GM19240 (cell line): ENCODE measurements around the gene HTR1D.

Source experiments
- DNase-seq: peaks from one replicate; pipeline ENCODE4 v3.0.0; 2011; ENCODE audit warnings: low spot score; ENCODE audit not compliant: insufficient read length

HTR1D gene

GRCh38 chr1:23152966-23153684 is 64.2 kb downstream of the HTR1D start:
- no peak for DNase-seq

DNA sequence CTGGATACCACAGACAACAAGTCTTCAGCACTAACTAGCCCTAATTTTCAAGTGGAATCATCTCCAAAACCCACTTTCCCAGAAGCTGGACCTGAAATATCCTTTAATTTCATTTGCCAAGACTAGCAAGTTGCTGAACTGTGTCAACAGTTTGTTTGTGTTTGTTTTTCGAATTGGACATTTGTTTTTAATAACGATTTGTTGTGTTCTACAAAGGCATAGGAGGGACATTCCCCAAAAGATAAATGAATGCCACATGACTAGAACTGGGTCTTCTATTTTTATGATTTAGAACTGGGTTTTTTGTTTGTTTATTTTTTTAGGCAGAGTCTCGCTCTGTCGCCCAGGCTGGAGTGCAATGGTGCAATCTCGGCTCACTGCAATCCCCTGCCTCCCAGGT is 66.6 kb downstream of the HTR1D start:
- no peak for DNase-seq

DNA sequence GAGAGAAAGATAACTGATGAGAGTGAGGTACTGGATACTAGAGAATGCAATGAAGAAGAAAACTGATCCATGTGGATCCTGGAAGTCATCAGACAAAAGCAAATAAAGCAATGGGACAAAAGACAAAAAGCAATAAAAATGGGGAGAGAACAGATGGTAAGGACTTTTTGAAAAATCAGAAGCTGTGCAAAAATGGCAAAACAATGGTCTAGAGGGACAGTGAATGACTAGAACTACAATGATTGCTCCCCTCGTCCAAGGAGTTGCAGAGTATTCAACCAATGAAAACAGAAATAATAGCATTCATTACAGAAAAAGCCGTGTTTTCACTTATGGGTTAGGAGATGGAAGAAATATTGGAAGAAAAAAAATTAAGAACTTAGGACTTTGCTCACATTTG is 67.2 kb downstream of the HTR1D start:
- no peak for DNase-seq

DNA sequence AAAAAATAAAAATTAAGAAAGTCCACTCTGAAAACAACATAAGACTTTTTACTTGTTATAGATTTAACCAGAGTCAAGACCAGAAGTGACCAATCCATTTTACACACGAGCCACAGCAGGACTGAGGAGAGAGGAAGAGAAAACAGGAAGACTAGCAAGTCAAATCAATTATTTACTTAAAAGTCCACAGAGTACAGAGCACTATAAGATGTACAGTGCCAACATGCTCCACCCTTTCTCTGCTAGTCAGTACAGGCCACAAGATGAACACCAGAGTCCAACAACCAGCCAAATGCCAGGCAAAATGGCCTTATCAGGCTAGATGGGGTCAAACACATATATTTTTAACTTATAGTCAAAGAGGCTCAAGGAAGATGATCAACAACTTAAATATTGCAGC is 68.2 kb downstream of the HTR1D start:
- no peak for DNase-seq

DNA sequence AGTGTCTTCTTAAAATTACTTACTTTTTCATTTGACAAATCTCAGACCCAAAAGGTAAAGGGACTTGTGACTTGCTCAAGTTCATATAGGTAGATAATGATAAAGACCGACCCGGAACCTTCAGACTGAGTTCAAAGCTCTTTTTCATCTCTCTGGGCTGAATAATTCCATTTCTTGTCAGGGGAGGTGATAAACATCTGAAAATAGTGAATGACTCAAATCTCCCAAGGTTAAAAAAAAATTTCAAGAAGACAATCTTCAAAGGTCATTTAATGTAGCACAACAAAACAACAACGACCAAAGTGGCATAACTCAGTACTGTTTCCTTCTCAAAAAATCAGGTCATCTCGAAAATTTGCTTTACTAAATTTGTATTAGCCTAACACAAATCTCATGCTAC is 69.2 kb downstream of the HTR1D start:
- no peak for DNase-seq
